ENCODE results near the gene CTU2.

Gene CTU2

GRCh38 chr16:88713568-88714419, 7.5 kb downstream of the CTU2 start:
- H3K9ac ChIP-seq (ENCODE audit: low read length): no peak overlapping the region
- H3K27me3 ChIP-seq (ENCODE audit: control insufficient read depth, insufficient read depth, low read length): no peaks in the 10 kb centered on the region
- peaks cover 11% of the 10 kb centered on the region for H3K36me3 ChIP-seq (ENCODE audit: control insufficient read depth, insufficient read depth, low read length)
- H3K4me3 ChIP-seq (ENCODE audit: low read length): no peak overlapping the region
- H3K9me3 ChIP-seq (ENCODE audit: control insufficient read depth, low read length): no peaks in the 10 kb centered on the region
- peaks cover 9% of the 10 kb centered on the region for H3K4me1 ChIP-seq (ENCODE audit: control insufficient read depth, insufficient read depth, low read length)

- H3K36me3 ChIP-seq (ENCODE audit: control insufficient read depth, insufficient read depth, low read length): peaks cover 11% of the 10 kb centered on the region
- no peak overlapping the region for H3K9ac ChIP-seq (ENCODE audit: low read length)
- no peaks in the 10 kb centered on the region for H3K27me3 ChIP-seq (ENCODE audit: control insufficient read depth, insufficient read depth, low read length)
Observed at GRCh38 chr16:88714420-88715302, 8.4 kb downstream of the CTU2 start.

GRCh38 chr16:88715312-88716190, 9.2 kb downstream of the CTU2 start:
- peaks cover 9% of the 10 kb centered on the region for H3K4me1 ChIP-seq (ENCODE audit: control insufficient read depth, insufficient read depth, low read length)
- H3K36me3 ChIP-seq (ENCODE audit: control insufficient read depth, insufficient read depth, low read length): peaks cover 11% of the 10 kb centered on the region
- H3K4me3 ChIP-seq (ENCODE audit: low read length): no peak overlapping the region
- no peaks in the 10 kb centered on the region for H3K9me3 ChIP-seq (ENCODE audit: control insufficient read depth, low read length)
- H3K9ac ChIP-seq (ENCODE audit: low read length): no peak overlapping the region
- no peaks in the 10 kb centered on the region for H3K27me3 ChIP-seq (ENCODE audit: control insufficient read depth, insufficient read depth, low read length)

More at GRCh38 chr16:88714420-88715302, 8.4 kb downstream of the CTU2 start:
- H3K4me1 ChIP-seq (ENCODE audit: control insufficient read depth, insufficient read depth, low read length): peaks cover 9% of the 10 kb centered on the region
- no peaks in the 10 kb centered on the region for H3K9me3 ChIP-seq (ENCODE audit: control insufficient read depth, low read length)
- H3K4me3 ChIP-seq (ENCODE audit: low read length): no peak overlapping the region

GRCh38 chr16:88716201-88716600, 9.9 kb downstream of the CTU2 start:
- H3K4me1 ChIP-seq (ENCODE audit: control insufficient read depth, insufficient read depth, low read length): peaks cover 9% of the 10 kb centered on the region
- H3K4me3 ChIP-seq (ENCODE audit: low read length): no peak overlapping the region
- no peak overlapping the region for H3K9ac ChIP-seq (ENCODE audit: low read length)
- no peaks in the 10 kb centered on the region for H3K9me3 ChIP-seq (ENCODE audit: control insufficient read depth, low read length)
- no peaks in the 10 kb centered on the region for H3K27me3 ChIP-seq (ENCODE audit: control insufficient read depth, insufficient read depth, low read length)
- H3K36me3 ChIP-seq (ENCODE audit: control insufficient read depth, insufficient read depth, low read length): peaks cover 11% of the 10 kb centered on the region

- peaks cover 9% of the 10 kb centered on the region for H3K4me1 ChIP-seq (ENCODE audit: control insufficient read depth, insufficient read depth, low read length)
- no peak overlapping the region for H3K9ac ChIP-seq (ENCODE audit: low read length)
- peaks cover 11% of the 10 kb centered on the region for H3K36me3 ChIP-seq (ENCODE audit: control insufficient read depth, insufficient read depth, low read length)
- H3K9me3 ChIP-seq (ENCODE audit: control insufficient read depth, low read length): no peaks in the 10 kb centered on the region
- no peak overlapping the region for H3K4me3 ChIP-seq (ENCODE audit: low read length)
- H3K27me3 ChIP-seq (ENCODE audit: control insufficient read depth, insufficient read depth, low read length): no peaks in the 10 kb centered on the region
Observed at GRCh38 chr16:88716601-88717001, 10.3 kb downstream of the CTU2 start.

GRCh38 chr16:88718178-88718577, 11.9 kb downstream of the CTU2 start:
- no peak overlapping the region for H3K4me3 ChIP-seq (ENCODE audit: low read length)
- peaks cover 9% of the 10 kb centered on the region for H3K4me1 ChIP-seq (ENCODE audit: control insufficient read depth, insufficient read depth, low read length)
- H3K36me3 ChIP-seq (ENCODE audit: control insufficient read depth, insufficient read depth, low read length): peaks cover 11% of the 10 kb centered on the region
- H3K27me3 ChIP-seq (ENCODE audit: control insufficient read depth, insufficient read depth, low read length): no peaks in the 10 kb centered on the region
- no peak overlapping the region for H3K9ac ChIP-seq (ENCODE audit: low read length)
- H3K9me3 ChIP-seq (ENCODE audit: control insufficient read depth, low read length): no peaks in the 10 kb centered on the region

GRCh38 chr16:88719267-88719932, 13.1 kb downstream of the CTU2 start:
- H3K36me3 ChIP-seq (ENCODE audit: control insufficient read depth, insufficient read depth, low read length): peaks cover 11% of the 10 kb centered on the region
- H3K4me1 ChIP-seq (ENCODE audit: control insufficient read depth, insufficient read depth, low read length): peaks cover 1% of the 10 kb centered on the region
- no peaks in the 10 kb centered on the region for H3K9me3 ChIP-seq (ENCODE audit: control insufficient read depth, low read length)
- H3K9ac ChIP-seq (ENCODE audit: low read length): no peak overlapping the region
- no peak overlapping the region for H3K4me3 ChIP-seq (ENCODE audit: low read length)
- no peaks in the 10 kb centered on the region for H3K27me3 ChIP-seq (ENCODE audit: control insufficient read depth, insufficient read depth, low read length)

- Histone ChIP-seq H3K27me3 (ENCODE audit: control insufficient read depth, insufficient read depth, low read length) (no peaks in the 10 kb centered on the region), H3K9ac (ENCODE audit: low read length) (no peak overlapping the region), H3K36me3 (ENCODE audit: control insufficient read depth, insufficient read depth, low read length) (peaks cover 11% of the 10 kb centered on the region), H3K9me3 (ENCODE audit: control insufficient read depth, low read length) (no peaks in the 10 kb centered on the region), H3K4me1 (ENCODE audit: control insufficient read depth, insufficient read depth, low read length) (no peaks in the 10 kb centered on the region), H3K4me3 (ENCODE audit: low read length) (no peak overlapping the region)
Observed at GRCh38 chr16:88719933-88720296, 13.6 kb downstream of the CTU2 start.

- no peaks in the 10 kb centered on the region for H3K27me3 ChIP-seq (ENCODE audit: control insufficient read depth, insufficient read depth, low read length)
- no peak overlapping the region for H3K9ac ChIP-seq (ENCODE audit: low read length)
- H3K4me3 ChIP-seq (ENCODE audit: low read length): no peak overlapping the region
- no peaks in the 10 kb centered on the region for H3K4me1 ChIP-seq (ENCODE audit: control insufficient read depth, insufficient read depth, low read length)
- H3K36me3 ChIP-seq (ENCODE audit: control insufficient read depth, insufficient read depth, low read length): peaks cover 11% of the 10 kb centered on the region
- H3K9me3 ChIP-seq (ENCODE audit: control insufficient read depth, low read length): no peaks in the 10 kb centered on the region
Observed at GRCh38 chr16:88720396-88720970, 14.2 kb downstream of the CTU2 start.

- H3K4me1 ChIP-seq (ENCODE audit: control insufficient read depth, insufficient read depth, low read length): no peaks in the 10 kb centered on the region
- H3K4me3 ChIP-seq (ENCODE audit: low read length): no peak overlapping the region
- no peaks in the 10 kb centered on the region for H3K27me3 ChIP-seq (ENCODE audit: control insufficient read depth, insufficient read depth, low read length)
- no peak overlapping the region for H3K9ac ChIP-seq (ENCODE audit: low read length)
- no peaks in the 10 kb centered on the region for H3K9me3 ChIP-seq (ENCODE audit: control insufficient read depth, low read length)
- H3K36me3 ChIP-seq (ENCODE audit: control insufficient read depth, insufficient read depth, low read length): peaks cover 16% of the 10 kb centered on the region
Observed at GRCh38 chr16:88721236-88721635, 14.9 kb downstream of the CTU2 start.

Measured in mucosa of stomach (tissue), 1 donor.